AG08396 (cell line): Measurements from ENCODE around the gene MEF2B.
A peak's percentile ranks its signal among the peaks of the same experiment; 100 is the strongest.
"Not testable (repeated sequence)": the region's sequence is repeated elsewhere in the genome, so short reads cannot be mapped to it uniquely, and the experiment has no call there.

Experiments used
- DNase-seq: peaks from one replicate; pipeline ENCODE4 v3.0.0; 2012; ENCODE audit warnings: low spot score, mixed read lengths

The MEF2B gene

DNA sequence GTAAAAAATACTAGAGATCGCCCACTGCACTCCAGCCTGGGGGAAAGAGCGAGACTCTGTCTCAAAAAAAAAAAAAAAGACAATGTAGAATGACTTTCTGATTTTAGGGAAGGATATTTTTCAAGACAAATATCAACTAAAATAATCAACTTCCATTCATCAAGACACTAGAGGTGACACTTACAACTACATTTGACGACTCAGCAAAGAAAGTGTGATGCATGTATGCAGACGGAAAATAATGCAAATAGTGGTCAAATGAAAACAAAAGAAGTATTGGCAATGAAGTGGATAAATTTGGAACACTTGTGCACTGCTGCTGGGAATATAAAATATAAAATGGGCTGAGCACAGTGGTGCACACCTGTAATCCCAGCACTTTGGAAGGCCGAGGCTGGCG is 44.0 kb downstream of the MEF2B start:
- no peak for DNase-seq

GRCh38 chr19:19123386-19123785 is 46.7 kb downstream of the MEF2B start:
- no peak for DNase-seq

GRCh38 chr19:19122902-19123301 is 47.2 kb downstream of the MEF2B start:
- DNase-seq, result no peak

- DNase-seq, result no peak
These were observed 48.7 kb downstream of the MEF2B start for GRCh38 chr19:19121371-19121770.

DNA sequence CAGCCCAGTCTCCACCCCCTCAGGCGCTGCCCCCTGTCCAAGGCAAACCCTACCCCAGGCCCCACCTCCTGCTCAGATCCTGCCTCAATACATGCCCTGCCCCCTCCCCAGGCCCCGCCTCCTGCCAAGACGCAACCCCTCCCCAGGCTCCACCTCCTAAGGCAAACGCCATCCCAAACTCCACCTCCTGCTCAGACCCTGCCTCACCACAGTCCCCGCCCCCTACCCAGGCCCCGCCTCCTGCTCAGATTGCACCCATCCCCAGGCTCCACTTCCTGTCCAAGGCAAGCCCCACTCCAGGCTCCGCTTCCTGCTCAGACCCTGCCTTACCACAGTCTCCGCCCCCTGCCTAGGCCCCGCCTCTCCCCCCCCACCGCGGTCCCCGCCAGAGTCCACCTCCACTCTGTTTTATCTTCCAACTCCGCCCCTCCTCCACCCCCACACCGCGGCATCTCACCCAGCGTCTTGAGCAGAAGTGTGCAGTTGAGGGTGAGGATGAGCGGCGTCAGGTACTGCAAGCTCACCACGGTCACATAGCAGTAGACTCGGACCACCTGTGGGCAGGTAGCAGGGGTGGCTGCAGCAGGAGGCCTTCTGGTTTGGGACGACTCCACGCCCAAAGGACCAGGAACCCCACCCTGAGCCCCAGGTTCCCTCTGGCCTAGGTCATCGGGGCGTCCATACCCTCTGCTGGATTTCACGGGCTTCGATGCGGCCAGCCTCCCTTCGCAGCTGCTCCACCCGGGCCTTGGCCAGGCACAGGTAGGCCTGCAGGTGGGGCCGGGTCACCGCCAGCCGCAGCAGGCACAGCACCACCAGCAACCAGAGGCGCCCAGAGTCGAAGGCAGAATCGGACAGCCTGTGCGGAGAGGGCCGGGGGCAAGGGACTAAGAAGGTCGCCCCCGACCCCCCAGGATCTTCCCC is 49.5 kb downstream of the MEF2B start:
- DNase-seq, result peak; percentile 63

- no peak for DNase-seq
These were observed 50.5 kb downstream of the MEF2B start for GRCh38 chr19:19119325-19120237.

DNA sequence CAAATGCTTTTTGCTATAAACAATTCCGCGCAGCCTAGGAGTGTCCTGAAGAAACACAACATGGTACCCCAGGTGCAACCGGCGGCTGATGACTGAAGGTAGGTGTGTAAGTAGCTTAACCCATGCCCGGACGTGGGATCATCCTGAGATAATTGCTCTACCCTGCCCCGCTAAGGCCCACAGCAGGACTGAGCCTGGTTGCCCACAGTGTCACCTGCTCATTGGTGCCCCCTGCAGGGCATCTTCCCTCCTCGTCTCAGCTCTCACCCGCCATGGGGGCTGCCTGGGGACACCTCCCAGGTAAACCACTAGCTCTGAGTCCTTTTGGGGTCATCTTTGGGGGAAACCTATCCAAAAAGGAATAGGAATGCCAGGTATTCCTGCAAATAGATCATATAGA is 54.1 kb downstream of the MEF2B start:
- DNase-seq, result peak; percentile 61

- DNase-seq, result peak; percentile 52
These were observed 56.9 kb downstream of the MEF2B start for GRCh38 chr19:19113040-19113626.

- DNase-seq, result no peak
These were observed 58.0 kb downstream of the MEF2B start for GRCh38 chr19:19111967-19112580.

GRCh38 chr19:19111136-19111835 is 58.8 kb downstream of the MEF2B start:
- DNase-seq, result no peak

GRCh38 chr19:19110410-19111135 is 59.5 kb downstream of the MEF2B start:
- DNase-seq, result no peak

DNA sequence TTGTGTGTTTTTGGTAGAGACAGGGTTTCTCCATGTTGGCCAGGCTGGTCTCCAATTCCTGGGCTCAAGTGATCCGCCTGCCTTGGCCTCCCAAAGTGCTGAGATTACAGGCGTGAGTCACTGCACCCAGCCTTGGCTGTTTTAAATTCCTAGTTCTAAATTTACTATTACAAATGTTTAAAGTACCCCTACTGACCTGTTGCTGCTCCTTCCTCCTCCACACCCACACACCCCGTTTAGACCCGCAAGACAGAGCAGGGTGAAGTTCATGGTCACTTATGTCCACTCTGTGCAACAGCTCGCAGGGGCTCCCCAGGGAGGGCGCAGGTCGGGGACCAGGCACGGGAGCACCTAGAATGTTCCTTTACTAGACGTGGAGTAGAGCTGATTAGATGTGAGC is 60.5 kb downstream of the MEF2B start:
- no peak for DNase-seq

GRCh38 chr19:19107654-19108053 is 62.4 kb downstream of the MEF2B start:
- no peak for DNase-seq

DNA sequence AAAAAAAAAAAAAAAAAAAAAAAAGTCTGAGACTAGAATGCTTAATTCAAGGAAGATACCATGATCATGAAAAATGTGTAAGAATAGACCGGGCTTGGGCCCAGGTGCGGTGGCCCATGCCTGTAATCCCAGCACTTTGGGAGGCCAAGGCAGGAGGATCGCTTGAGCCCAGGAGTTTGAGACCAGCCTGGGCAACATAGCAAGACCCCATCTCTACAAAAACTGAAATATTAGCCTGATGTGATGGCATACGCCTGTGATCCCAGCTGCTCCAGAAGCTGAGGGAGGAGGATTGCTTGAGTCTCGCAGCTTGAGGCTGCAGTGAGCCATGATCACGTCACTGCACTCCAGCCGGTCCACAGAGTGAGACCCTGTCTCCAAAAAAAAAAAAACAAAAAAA is 63.1 kb downstream of the MEF2B start:
- not testable (repeated sequence) for DNase-seq

- DNase-seq, result no peak
These were observed 64.0 kb downstream of the MEF2B start for GRCh38 chr19:19106056-19106551.

- DNase-seq, result peak; percentile 77
These were observed 64.6 kb downstream of the MEF2B start for GRCh38 chr19:19105365-19106055.

GRCh38 chr19:19103167-19103566 is 66.9 kb downstream of the MEF2B start:
- DNase-seq, result no peak

- DNase-seq, result not testable (repeated sequence)
These were observed 67.5 kb downstream of the MEF2B start for GRCh38 chr19:19102566-19102965.

DNA sequence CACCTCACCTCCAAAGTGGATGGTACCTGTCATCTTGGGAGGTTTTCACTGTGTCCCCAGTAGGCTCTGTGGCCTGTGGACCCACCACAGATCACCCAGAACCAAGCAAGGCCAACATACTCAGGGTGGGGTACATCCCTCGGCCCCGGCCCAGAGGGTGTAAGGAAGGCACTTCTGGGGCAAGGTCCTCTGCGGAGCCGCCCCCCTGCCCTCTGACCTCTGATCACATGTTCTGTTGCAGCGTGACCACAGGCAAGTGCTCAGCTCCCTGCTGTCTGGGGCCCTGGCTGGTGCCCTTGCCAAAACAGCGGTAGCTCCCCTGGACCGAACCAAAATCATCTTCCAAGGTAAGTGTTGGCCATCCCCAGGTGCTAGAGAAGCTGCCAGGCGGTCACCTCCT is 68.5 kb downstream of the MEF2B start:
- no peak for DNase-seq
